IPS DF 6.9 (cell line): ENCODE data around the gene CHMP1A.
A peak's percentile ranks its signal among the peaks of the same experiment; 100 is the strongest.
"Not testable (repeated sequence)": the region's sequence is repeated elsewhere in the genome, so short reads cannot be mapped to it uniquely, and the experiment has no call there.

ENCODE experiments used
- DNase-seq: peaks from one replicate; pipeline ENCODE4 v3.0.0-alpha.2; 2013; ENCODE audit warnings: low read depth, low spot score
- H3K27ac ChIP-seq: one replicate; pipeline ENCODE4 v1.5.1; 2013; ENCODE audit warnings: low read length, control low read depth
- H3K27me3 ChIP-seq: 2 replicates; pipeline ENCODE4 v1.6.1; 2013; ENCODE audit warnings: mild to moderate bottlenecking, low read length; ENCODE audit not compliant: control insufficient read depth, insufficient read depth
- H3K36me3 ChIP-seq: 2 replicates; pipeline ENCODE4 v1.6.1; 2013; ENCODE audit warnings: low read length; ENCODE audit not compliant: control insufficient read depth, insufficient read depth
- H3K4me1 ChIP-seq: 2 replicates; pipeline ENCODE4 v1.6.1; 2013; ENCODE audit warnings: low read length; ENCODE audit not compliant: control insufficient read depth, insufficient read depth
- H3K4me3 ChIP-seq: 2 replicates; pipeline ENCODE4 v1.5.1; 2013; ENCODE audit warnings: mild to moderate bottlenecking, low read length
- H3K9me3 ChIP-seq: 2 replicates; pipeline ENCODE4 v1.6.1; 2013; ENCODE audit warnings: low read length, inconsistent platforms; ENCODE audit not compliant: control insufficient read depth, insufficient read depth
- WGBS: extraction: QIAGEN DNeasy Blood & Tissue Kit; methylation state at CpG from one replicate; pipeline ENCODE4 v1.1.7; 2013; ENCODE audit warnings: mixed read lengths, missing lambda C conversion rate; ENCODE audit not compliant: insufficient read length, insufficient coverage; 5-methylcytosine and 5-hydroxymethylcytosine counted together

CHMP1A gene

DNA sequence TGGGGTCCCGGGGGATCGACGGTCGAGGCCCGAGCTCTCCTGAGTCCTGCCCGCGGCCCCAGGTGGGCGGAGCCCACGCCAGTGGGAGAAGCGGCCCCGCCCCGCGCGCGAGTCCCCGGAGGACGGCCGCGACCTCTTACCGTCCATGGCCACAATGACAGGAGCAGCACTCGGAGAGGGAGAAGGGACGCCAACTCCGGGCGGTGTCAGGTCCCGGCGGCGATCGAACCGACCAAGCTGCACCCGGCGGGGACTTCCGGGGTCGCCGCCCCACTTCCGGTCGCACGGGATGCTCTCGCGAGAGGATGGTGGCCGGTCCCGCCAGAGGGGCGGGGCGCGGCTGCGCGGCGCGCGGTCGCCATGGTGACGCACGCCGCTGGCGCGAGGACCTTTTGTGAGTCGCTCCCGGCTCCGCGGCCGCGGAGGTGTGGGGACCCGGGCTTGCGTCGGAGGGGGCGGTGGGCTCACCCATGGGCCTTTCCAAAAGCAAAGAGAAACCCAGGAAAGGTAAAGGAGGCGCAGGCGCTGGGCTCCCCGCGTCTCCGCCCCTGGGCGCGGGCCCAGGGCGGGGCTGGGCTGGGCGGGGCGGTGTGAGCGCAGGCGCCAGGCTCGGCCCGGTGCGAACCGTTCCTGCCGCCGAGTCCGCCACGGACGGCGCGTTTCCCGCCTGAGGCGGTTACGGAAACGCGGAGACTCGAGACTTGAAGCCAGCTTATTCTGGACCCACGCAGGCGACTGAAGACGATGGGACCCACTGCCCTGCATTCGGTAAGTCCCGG lies at the start of gene CHMP1A, which contains the start of gene SPATA33:
TSS of gene CHMP1A (minus strand) at position 267 of the 779 bp plus-strand sequence. CDS start at position 147, 120 bp downstream.
TSS of gene SPATA33 (plus strand) at position 395 of the 779 bp plus-strand sequence. CDS start at position 471, 76 bp downstream.
- H3K27me3 ChIP-seq, result no peaks in the 10 kb centered on the region
- H3K27ac ChIP-seq, result no peak within 1 kb of the TSS
- H3K36me3 ChIP-seq, result 0 out of 2 replicates have a peak, but pooled peaks cover under 1% of the 10 kb centered on the region
- WGBS, result no CpG with 5 or more reads among the region's 99 CpGs
- no peaks in the 10 kb centered on the region for H3K9me3 ChIP-seq
- peaks cover 4% of the 10 kb centered on the region; the same call in 1 of the 2 replicates for H3K4me1 ChIP-seq
- H3K4me3 ChIP-seq, result peak within 1 kb of the TSS; percentile 96
- DNase-seq, result peak; percentile 57

DNA sequence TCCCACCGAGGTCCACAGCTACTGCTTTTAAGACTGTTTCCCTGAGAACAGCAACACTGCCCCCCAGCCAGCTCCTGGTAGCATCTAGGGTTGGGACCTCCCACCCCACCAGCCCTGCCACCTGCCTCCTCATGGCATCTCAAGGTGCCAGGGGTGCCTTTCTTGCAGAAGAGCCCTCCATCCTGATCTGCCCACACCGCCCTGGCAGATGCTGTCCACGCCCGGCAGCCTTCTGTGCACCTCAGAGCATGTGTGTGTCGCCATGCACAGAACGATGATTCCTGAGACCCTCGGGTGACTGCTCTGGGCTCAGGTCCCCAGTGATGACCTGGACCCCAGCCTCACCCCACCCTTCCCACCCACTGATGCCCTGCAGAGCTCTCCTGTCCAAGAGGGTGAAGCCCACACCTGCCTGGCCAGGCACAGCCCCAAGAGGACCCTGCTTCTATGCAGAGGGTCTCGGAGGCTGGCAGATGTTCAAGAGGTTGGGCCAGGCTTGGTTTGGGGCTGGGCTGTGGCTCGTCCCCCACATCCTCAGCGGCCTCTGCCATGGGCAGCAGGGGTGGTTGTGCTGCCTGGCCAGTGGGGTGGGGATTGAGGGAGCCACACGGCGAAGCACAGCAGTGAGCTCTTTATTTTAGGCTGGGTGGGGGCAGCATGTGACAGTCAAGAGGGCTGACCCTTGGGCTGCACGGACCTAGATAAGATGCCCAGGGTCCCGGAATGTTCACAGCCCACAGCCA lies 49.2 kb upstream of the CHMP1A start:
- no peaks in the 10 kb centered on the region for H3K9me3 ChIP-seq
- no peak overlapping the region for H3K4me3 ChIP-seq
- H3K27ac ChIP-seq, result no peak overlapping the region

DNA sequence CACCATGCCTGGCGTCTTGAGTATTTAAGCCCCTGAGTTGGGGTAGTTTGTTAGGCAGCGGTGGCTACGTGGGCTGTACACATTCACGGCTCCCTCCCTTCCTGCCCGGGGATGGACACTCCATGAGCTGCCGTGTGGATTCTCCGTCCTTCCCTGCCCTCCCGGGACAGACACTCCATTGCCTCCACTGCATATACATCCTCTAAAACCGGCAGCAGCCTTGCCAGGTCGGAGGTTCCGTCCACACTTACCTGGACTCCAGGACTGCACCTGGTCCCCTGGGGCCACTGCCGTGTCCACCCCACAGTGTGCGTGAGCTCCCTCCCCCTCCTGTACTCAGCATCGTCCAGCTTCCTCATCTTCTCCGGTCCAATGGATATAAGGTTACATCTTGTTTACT lies 47.5 kb upstream of the CHMP1A start:
- no peaks in the 10 kb centered on the region for H3K9me3 ChIP-seq
- H3K27me3 ChIP-seq, result no peaks in the 10 kb centered on the region
- WGBS, result no CpG with 5 or more reads among the region's 15 CpGs
- no peaks in the 10 kb centered on the region for H3K36me3 ChIP-seq
- H3K27ac ChIP-seq, result no peak overlapping the region
- peaks cover 17% of the 10 kb centered on the region for H3K4me1 ChIP-seq
- DNase-seq, result no peak
- H3K4me3 ChIP-seq, result no peak overlapping the region

More for the DNA sequence above, 49.2 kb upstream of the CHMP1A start:
- WGBS, result no CpG with 5 or more reads among the region's 14 CpGs
- Histone ChIP-seq H3K27me3 (no peaks in the 10 kb centered on the region), H3K36me3 (no peaks in the 10 kb centered on the region; the same call in 1 of the 2 replicates), H3K4me1 (peaks cover 13% of the 10 kb centered on the region)
- no peak for DNase-seq

DNA sequence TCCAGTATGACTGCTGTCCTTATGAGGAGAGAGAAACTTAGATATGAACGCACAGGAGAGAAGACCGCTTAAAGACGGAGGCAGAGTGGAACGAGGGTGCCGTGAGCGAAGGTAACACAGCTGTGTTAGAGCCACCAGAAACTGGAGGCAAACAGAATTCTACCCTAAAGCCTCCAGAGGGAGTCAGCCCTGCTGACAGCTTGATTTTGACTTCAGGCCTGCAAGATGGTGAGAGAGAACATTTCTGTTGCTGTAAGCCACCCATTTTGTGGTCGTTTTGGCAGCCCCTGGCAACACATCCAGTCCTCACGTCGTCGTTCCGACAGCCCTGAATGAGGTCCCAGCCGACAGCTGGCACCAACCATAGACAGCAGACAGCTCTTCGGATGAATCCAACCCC lies 46.8 kb upstream of the CHMP1A start:
- no CpG with 5 or more reads among the region's 13 CpGs for WGBS
- Histone ChIP-seq H3K4me1 (peaks cover 13% of the 10 kb centered on the region), H3K4me3 (no peak overlapping the region), H3K9me3 (no peaks in the 10 kb centered on the region), H3K27me3 (no peaks in the 10 kb centered on the region), H3K27ac (no peak overlapping the region), H3K36me3 (no peaks in the 10 kb centered on the region)
- DNase-seq, result no peak

DNA sequence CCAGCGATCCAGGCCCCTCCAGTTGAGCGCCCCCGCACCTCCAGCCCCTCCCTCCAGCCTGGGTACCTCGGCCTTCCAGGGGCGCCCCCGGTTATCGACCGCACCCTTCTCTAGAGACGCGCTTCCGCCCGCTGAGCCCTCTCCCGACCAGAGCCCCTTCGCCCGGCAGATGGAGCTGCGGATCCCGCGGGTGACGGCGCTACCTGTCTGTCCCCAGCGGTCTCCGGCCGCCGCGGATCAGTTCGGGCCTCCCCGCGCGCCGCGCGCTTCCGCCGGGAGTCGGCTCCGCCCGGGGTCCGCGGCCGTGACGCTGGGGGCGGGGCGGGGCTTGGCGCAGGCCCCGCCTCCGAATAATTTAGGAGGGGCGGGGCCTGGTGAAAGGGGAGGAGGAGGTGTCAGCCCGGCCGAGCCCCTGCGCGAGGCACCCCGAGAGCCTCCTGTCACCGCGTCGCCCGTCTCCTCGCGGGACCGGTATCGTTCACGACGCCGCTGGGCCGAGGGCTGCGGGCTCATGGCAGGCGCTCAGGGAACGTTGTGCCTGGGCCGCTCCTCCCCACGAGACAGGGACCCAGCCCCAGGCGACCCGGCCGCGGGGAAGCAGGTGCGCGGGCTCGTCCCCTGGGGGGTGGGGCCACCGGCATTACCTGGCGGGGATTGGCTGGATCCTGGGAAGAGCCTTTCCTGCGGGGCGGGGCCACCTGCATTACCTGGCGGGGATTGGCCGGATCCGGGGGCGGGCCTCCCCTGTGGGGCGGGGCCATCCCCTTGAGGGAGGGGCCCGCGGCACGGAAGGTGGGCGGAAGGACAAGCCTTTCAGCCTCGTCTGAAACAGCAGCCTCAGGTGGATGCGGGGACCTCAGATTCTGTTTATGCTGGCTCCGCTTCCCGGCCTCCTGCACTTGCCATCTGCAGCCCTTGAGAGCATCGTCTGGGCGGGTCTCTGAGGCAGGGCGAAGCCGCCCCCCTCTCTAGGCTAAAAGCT lies 44.2 kb upstream of the CHMP1A start, which contains the start of gene SPATA2L:
TSS of gene SPATA2L (minus strand) at position 281 of the 982 bp plus-strand sequence. CDS start 473 bp downstream, outside the sequence.
- Histone ChIP-seq H3K9me3 (no peaks in the 10 kb centered on the region), H3K27me3 (no peaks in the 10 kb centered on the region), H3K4me1 (peaks cover 7% of the 10 kb centered on the region; the same call in 1 of the 2 replicates), H3K36me3 (peaks cover 9% of the 10 kb centered on the region; the same call in 1 of the 2 replicates), H3K4me3 (peak within 1 kb of the TSS; percentile 82; the same call in 1 of the 2 replicates), H3K27ac (no peak within 1 kb of the TSS)
- no CpG with 5 or more reads among the region's 97 CpGs for WGBS
- DNase-seq, result no peak

DNA sequence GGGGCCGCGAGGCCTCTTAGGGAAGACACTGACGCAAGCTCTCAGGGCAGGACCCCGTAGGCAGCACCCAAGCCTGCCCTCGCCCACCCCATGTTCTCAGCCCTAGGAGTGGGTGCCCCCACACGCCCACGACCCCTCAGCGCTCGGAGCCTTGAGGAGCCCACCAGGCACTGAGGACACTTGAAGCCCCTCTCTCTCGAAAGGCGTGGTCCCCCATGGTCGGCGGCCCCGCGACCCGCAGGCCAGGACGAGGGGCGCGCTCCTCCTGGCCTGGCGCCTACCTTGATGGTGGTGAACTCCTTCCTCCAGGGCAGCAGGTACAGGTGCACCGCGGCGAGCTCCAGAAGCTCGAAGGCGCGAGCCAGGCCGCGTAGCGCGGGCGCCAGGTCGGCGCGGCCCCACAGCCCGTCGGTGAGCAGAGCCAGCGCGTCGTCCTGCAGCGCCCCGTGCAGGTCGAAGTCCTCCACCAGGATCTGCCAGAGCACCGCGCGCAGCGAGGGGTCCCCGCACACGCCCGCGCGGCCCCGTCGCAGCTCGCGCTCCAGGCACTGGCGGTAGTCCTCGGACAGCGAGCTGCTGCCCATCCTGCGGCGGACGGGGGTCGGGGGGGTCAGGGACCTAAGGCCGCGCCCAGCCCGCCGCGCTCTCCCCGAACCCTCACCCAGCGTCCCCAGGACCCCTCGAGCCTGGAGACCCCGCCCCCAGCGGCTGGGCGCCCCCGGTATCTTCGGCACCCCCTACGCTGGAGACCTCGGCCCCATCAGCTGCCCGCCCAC lies 43.3 kb upstream of the CHMP1A start:
- DNase-seq, result no peak
- Histone ChIP-seq H3K9me3 (no peaks in the 10 kb centered on the region), H3K36me3 (peaks cover 14% of the 10 kb centered on the region; the same call in 1 of the 2 replicates), H3K27ac (no peak overlapping the region), H3K27me3 (no peaks in the 10 kb centered on the region), H3K4me1 (0 out of 2 replicates have a peak, but pooled peaks cover 4% of the 10 kb centered on the region), H3K4me3 (peak overlapping the region; percentile 82; the same call in 1 of the 2 replicates)
- no CpG with 5 or more reads among the region's 78 CpGs for WGBS

DNA sequence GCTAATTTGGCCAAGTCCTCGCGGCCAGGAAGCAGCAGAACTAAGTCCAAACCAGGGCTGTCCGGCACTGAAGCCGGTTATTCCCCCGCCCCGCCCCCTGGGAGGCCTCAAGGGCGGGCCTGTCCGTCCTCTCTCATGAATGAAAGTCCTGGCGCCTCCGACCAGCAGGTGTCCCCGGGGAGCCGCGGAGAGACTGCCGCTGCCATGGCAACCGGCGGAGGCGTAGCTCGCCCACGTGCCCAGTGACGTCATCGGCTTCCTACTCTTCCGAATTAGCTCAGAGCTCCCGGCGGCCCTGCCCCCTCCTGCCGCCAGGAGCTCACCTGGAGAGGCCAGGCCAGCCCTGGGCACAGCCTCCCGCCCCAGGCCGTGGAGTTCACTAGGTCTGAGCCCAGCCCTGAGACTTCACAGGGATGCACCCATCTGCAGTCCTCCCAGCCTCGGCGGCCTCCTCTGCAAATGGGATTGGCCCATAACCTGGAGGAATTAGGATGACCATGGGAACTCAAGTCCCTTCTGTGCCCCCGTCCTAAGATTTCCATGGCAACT lies 42.7 kb upstream of the CHMP1A start:
- Histone ChIP-seq H3K4me3 (peak overlapping the region; percentile 82; the same call in 1 of the 2 replicates), H3K36me3 (peaks cover 17% of the 10 kb centered on the region; the same call in 1 of the 2 replicates), H3K9me3 (no peaks in the 10 kb centered on the region), H3K27ac (no peak overlapping the region), H3K27me3 (no peaks in the 10 kb centered on the region), H3K4me1 (0 out of 2 replicates have a peak, but pooled peaks cover 4% of the 10 kb centered on the region)
- DNase-seq, result peak; percentile 99
- WGBS, result no CpG with 5 or more reads among the region's 30 CpGs

DNA sequence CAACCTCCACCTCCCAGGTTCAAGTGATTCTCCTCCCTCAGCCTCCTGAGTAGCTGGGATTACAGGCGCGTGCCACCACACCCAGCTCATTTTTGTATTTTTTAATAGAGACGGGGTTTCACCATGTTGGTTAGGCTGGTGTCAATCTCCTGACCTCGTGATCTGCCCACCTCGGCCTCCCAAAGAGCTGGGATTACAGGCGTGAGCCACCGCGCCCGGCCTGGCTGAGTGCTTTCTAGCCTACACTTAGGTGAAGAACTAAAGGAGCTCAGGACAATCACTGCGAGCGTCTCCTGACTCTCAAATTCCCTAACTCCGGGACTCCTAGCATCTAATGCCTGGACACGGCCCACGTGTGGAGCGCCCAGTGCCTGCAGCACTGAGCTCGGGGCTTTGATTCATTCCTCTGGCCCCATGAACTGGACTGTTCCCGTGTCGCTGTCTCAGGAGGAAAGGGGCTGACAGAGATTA lies 42.2 kb upstream of the CHMP1A start:
- H3K27ac ChIP-seq, H3K4me1 ChIP-seq, DNase-seq, H3K4me3 ChIP-seq, H3K9me3 ChIP-seq, H3K27me3 ChIP-seq: not testable (repeated sequence)
- WGBS, result no CpG with 5 or more reads among the region's 18 CpGs
- H3K36me3 ChIP-seq, result peaks cover 17% of the 10 kb centered on the region; the same call in 1 of the 2 replicates

DNA sequence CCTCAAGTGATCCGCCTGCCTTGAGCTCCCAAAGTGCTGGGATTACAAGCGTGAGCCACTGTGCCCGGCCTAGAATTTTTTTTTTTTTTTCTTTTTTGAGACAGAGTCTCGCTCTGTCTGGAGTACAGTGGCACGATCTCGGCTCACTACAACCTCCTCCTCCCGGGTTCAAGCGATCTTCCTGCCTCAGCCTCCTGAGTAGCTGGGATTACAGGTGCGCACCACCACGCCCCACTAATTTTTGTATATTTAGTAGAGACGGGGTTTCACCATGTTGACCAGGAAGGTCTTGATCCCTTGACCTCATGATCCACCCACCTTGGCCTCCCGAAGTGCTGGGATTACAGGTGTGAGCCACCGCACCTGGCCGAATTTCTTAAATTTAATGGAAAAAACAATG lies 41.2 kb upstream of the CHMP1A start:
- H3K9me3 ChIP-seq, H3K27me3 ChIP-seq, DNase-seq, H3K4me1 ChIP-seq, H3K27ac ChIP-seq, H3K4me3 ChIP-seq: not testable (repeated sequence)
- no CpG with 5 or more reads among the region's 14 CpGs for WGBS
- peaks cover 22% of the 10 kb centered on the region for H3K36me3 ChIP-seq
